HG03097 (cell line): ENCODE data around the gene MED12L.

ENCODE experiments used
- ATAC-seq: cut with Tn5 transposase; IDR thresholded peaks from one replicate; pipeline ENCODE4 v1.9.1; 2021; ENCODE audit not compliant: unreplicated experiment, low FRiP score

MED12L gene

GRCh38 chr3:151171145-151171757 lies 85.8 kb downstream of the MED12L start:
- peak; percentile 74 for ATAC-seq

DNA sequence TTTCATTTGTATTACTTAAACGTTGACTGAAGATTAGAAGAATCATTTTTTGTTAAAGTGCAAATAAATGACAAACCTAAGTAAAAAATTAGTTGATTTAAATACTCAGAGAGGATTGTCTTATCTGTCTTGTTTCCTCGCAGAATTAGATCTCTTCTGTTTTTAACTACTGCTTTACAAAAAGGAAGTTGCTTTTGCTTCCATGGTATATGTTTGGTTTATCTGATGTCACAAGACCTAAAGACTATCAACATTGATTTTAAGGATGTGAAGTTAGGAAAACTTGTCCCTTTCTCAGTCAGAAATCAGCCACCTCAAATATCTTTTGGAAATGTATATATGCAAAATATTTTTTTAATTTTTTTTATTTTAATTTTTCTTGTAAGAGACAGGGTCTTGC lies 88.9 kb downstream of the MED12L start:
- no peak for ATAC-seq

DNA sequence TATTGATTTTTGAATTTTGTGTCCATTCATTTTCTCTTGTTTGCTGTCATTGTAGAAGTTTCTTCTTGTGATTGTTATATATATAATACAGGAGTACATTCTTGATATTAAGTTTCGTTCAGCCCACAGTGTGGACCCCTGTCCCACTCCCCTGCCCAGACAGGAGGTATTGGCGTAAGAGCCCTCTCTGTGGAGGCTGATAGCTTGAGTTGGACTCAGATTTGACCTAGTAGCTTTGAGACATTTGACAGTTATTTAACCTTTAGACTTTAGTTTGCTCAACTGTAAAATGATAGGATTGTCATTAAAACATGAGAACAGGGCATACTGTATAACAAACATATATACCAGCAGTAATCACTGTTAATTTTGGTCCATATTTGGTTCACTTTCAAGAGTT lies 90.5 kb downstream of the MED12L start:
- ATAC-seq, result no peak

DNA sequence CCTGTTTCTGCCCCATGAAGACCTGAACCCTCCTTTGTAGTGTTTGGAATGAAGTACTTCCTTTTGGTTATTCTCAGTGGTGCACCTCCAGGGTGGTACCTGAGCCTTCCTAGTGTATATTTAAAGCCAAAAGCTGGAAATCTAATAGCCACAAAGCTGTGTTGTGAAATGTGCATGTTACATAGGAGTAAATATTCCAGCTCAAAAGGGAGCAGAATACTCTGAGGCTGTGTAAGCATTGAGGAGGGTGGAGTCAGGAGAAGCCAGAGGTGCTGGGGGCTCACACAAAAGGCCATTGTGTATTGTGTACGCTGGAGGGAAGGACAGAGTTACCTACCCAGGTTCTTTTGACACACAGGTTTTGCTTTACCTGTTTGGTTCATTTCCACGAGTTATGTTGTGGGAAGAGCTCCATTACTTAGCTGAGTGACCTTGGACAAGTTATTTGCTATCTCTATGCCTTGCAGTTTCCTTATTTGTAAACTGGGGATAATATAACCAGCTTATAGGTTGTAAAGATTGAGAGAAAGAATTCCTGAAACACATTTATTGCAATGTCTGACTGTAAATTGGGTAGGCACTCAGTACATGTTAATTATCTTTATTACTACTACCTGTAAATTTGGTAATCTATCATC lies 92.9 kb downstream of the MED12L start:
- ATAC-seq, result no peak

DNA sequence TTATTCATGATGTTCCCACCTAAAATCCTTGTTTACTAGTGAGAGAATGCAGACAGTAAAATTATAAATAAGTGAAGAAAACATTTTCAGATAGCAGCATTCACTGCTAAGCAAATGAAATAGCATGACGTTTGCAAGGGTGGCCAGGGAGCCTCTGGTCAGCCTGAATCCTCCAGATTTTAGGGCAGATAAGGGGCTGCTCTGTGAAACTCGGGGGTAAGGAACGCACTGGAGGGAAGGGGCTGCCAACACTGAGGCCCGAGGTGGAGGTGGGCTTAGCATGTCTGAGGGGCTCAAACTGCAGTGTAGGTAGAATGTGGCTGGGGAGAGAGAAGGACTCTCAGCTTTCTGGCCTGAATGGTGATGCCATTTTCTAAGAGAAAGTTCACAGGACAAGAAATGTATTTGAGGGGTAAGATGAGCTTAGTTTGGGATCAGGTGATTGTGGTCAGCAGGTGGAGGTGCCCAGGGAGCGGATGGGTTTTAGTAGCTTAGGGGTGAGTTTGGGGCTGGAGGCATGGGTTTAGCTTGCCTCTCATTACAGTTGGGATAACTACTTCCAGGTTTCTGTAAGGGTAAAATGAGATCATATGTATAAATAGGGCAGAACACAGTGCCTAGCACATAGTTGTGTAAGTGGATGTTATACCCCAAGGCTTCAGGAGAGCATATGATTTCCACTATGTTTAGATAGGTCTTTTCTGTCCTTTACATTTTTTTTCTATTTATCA lies 97.0 kb downstream of the MED12L start:
- no peak for ATAC-seq

- ATAC-seq, result no peak
Observed at GRCh38 chr3:151183265-151183671, 97.8 kb downstream of the MED12L start.

DNA sequence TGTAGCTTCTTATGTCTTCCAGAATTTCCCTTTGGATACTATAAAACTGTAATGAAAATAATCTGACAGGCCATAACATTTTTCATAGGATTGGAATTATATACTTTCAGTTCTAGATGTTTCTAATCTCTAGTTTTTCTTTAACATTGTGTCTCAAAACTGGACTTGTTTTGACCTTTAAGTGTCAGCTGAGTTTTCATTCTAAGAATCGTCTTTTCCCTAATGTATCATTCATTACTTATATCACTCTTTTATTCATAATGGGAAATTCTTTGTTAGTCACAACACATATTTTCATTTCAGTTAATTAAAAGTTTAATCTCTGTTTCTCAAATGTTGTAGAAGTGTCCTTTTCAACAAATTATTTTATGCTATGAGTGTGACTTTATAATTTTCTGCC lies 105.6 kb downstream of the MED12L start:
- ATAC-seq, result no peak

DNA sequence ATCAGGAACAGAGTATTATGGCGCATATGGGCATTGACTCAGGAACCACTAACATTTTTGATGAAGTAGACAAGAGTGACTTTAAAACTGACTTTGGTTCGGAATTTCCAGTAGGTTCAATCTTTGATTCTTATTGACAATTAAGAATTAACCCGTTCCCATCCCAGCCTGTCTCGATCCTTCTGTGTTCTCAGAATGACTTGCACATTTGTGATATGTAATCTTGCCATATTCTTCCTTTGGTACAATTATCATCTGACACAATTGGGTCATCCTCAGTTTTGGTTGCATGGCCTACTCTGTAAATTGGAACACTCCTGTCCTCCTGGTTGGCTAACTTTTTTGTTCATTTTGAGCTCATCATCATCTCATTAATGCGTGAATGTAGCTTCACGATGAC lies 107.1 kb downstream of the MED12L start:
- no peak for ATAC-seq

- no peak for ATAC-seq
Observed at GRCh38 chr3:151195826-151196225, 110.4 kb downstream of the MED12L start.

GRCh38 chr3:151196434-151196833 lies 111.0 kb downstream of the MED12L start:
- ATAC-seq, result no peak

GRCh38 chr3:151197228-151197627 lies 111.8 kb downstream of the MED12L start:
- no peak for ATAC-seq

DNA sequence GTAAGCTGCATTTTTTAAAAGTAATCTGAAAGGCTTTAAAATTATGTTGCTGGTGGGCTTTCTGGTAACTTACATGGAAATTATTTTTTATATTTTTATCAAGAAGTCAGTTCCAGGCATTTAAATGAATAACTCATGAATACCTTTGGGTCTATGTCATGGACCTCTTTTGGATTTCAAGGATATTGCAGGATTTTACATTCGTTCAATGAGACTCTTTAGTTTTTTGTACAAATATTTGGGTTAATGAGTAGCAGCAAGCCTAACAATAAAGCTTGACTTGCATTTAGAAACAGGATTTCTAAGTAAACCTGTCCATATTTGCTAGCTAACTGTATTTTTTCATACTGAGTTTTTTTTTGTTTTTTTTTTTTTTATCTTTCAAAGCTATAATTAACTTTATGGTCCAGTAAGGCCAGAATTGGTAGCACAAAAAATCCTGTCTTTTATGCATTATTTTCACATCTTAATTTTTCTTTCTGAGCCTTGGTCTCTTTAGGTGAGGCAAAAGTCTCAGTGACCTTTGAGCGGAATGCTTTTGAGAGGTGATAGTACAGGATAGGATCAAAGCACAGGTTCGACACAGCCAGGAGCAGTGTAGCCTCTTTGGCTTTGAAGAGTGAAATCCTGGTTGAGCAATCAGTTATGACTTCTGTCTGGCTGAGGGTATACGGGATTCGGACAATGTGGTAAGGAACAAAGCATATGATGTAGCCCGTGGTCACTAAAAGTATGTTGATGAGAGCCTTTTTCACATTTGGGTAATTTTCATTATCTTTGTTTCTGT lies 112.7 kb downstream of the MED12L start:
- no peak for ATAC-seq

DNA sequence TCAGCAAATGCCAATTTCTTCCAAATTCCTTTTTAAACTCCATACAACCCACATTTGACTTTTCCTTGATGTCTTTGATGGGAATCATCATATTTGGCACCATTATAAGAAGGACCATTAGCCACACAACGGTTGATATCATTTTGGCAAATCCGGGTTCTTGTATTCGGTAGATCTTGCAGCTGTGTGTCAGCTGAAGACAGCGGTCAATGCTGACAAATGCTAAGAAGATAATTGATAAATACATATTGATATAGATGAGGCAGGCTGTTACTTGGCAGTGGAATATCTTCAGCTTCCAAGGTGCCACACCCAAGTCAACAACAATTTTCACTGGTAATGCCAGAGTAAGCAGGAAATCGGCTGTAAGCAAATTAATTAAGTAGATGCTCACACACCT lies 113.4 kb downstream of the MED12L start:
- ATAC-seq, result no peak

GRCh38 chr3:151199554-151200438 lies 114.3 kb downstream of the MED12L start:
- no peak for ATAC-seq

GRCh38 chr3:151200586-151200985 lies 115.1 kb downstream of the MED12L start:
- no peak for ATAC-seq

- ATAC-seq, result no peak
Observed at GRCh38 chr3:151201051-151201730, 115.7 kb downstream of the MED12L start.

DNA sequence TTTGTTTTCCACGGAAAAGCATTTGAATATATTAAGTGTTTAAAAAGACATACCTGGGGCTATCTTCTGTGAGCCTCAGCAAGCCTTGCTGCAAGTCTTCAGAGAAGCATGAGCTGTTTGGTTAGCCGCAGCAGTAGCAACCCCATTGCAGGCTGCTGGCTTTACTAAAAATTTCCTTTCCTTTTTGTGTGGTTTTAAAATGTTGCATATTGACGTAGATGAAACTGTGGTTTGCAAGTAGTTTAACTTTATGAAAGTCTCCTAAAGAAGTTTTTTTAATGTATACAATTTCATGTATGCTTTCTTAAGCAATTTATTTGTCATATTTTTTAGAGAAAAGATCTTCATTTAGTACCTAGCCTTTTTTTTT lies 117.6 kb downstream of the MED12L start, which contains the start of gene GPR171:
Gene GPR171 (minus strand): TSS at position 166 of the 370 bp plus-strand sequence. CDS start 3,830 bp downstream, outside the sequence.
- ATAC-seq, result peak; percentile 87

DNA sequence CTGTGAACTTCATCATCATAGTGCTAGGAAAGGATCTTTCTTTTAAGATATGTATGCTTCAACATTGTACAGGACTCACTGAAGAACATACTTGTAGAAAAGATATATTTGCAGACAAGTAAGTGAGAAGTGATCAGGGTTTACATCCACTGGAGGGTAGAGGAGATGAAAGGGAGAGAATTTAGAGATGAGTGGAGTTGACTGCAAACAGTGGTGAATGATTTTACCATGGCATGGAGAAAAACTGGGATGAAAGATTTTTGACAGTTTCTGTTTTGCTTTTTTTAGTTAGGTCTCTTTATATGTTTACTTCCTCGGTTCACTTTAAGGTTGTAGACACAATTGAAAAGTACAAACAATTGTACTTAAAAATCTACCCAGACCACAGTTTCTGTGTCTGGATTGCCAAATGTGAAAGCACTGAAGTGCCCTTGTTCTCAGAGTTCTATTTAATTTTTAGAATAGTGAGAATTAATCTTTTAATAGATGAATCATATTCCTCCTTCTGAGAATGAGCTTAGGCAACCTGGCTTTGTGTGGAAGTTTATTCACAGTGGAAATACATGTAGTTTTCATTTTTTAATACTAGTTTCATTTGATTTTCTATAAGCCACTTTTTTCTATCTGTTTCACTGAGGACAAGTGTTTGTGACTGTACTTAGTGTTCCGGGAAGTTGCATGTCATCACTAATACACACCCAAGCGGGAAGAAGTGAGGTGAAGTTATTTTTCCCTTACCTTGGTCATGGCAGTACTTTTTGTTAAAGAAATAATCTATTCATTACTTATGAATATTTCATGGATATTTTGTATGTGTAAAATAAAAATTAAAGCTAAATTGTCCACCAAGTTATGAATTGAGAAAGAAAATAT lies 119.3 kb downstream of the MED12L start:
- no peak for ATAC-seq

- no peak for ATAC-seq
Observed at GRCh38 chr3:151205482-151205881, 120.0 kb downstream of the MED12L start.
